CD4-positive, CD25-positive, alpha-beta regulatory T cell (primary cell): Measurements from ENCODE around the gene NPIPA3. TPM values are rescaled to one million over a fixed set of nuclear protein-coding genes. Genes with fewer than 3 reads are reported as not detected.
A peak's percentile ranks its signal among the peaks of the same experiment; 100 is the strongest.
"Not testable (repeated sequence)": the region's sequence is repeated elsewhere in the genome, so short reads cannot be mapped to it uniquely, and the experiment has no call there.

Experiments
- ATAC-seq, 2 donors: fragments of 150-1000 bp; cut with Tn5 transposase; one replicate each; pipeline ENCODE4 v1.10.0; 2021; ENCODE audit warnings: low read depth in 2 of 2, moderate number of reproducible peaks in 2 of 2, moderate library complexity in 1 of 2
- DNase-seq, 3 donors: peaks; one replicate each; pipeline versions ENCODE4 v3.0.0 to v3.0.0-alpha.2; 2012 to 2022; ENCODE audit warnings: mixed read lengths in 1 of 3
- H3K27ac ChIP-seq: one replicate; pipeline ENCODE4 v1.7.0; 2013; ENCODE audit warnings: mild to moderate bottlenecking, low read length; ENCODE audit not compliant: insufficient read depth, poor library complexity, severe bottlenecking
- H3K27me3 ChIP-seq: one replicate; pipeline ENCODE4 v1.7.0; 2013; ENCODE audit warnings: low read length; ENCODE audit not compliant: control insufficient read depth, insufficient read depth
- H3K36me3 ChIP-seq: one replicate; pipeline ENCODE4 v1.7.0; 2013; ENCODE audit warnings: mild to moderate bottlenecking, low read length, moderate library complexity; ENCODE audit not compliant: control insufficient read depth, insufficient read depth
- H3K4me1 ChIP-seq: 2 replicates; pipeline ENCODE4 v1.7.0; 2013; ENCODE audit warnings: mild to moderate bottlenecking, low read length; ENCODE audit not compliant: insufficient read depth, control insufficient read depth, poor library complexity, severe bottlenecking
- H3K4me3 ChIP-seq: one replicate; pipeline ENCODE4 v1.7.0; 2013; ENCODE audit warnings: low read depth, mild to moderate bottlenecking, low read length, moderate library complexity
- H3K9me3 ChIP-seq, 2 experiments: 1 replicate in 1 of 2; 2 replicates in 1 of 2; pipeline ENCODE4 v1.7.0; 2013; ENCODE audit warnings: low read length in 2 of 2, mild to moderate bottlenecking in 1 of 2, moderate library complexity in 1 of 2; ENCODE audit not compliant: control insufficient read depth in 2 of 2
- H3K27ac Mint-ChIP-seq, 3 donors: one replicate each; pipeline ENCODE4 v1.8.0; 2020 to 2022; ENCODE audit warnings: mild to moderate bottlenecking in 3 of 3, mixed read lengths in 3 of 3, moderate library complexity in 2 of 3
- H3K27me3 Mint-ChIP-seq: one replicate; pipeline ENCODE4 v1.8.0; 2022; ENCODE audit warnings: mild to moderate bottlenecking, mixed read lengths
- H3K36me3 Mint-ChIP-seq: one replicate; pipeline ENCODE4 v1.8.0; 2020; ENCODE audit warnings: mixed read lengths
- H3K4me1 Mint-ChIP-seq, 4 donors: one replicate each; pipeline ENCODE4 v1.8.0; 2020 to 2022; ENCODE audit warnings: mixed read lengths in 4 of 4, mild to moderate bottlenecking in 1 of 4
- H3K4me3 Mint-ChIP-seq, 4 donors: one replicate each; pipeline ENCODE4 v1.8.0; 2020 to 2022; ENCODE audit warnings: mild to moderate bottlenecking in 4 of 4, mixed read lengths in 4 of 4, moderate library complexity in 3 of 4
- H3K9me3 Mint-ChIP-seq, 7 donors: one replicate each; pipeline ENCODE4 v1.8.0; 2020 to 2022; ENCODE audit warnings: mixed read lengths in 7 of 7, mild to moderate bottlenecking in 3 of 7, moderate library complexity in 2 of 7
- polyA plus RNA-seq, 4 donors: library from polyadenylated mRNA; unstranded; fragments of 300-500 nt; fragmentation: Illumina TruSeq; gene quantifications; one replicate each; pipeline ENCODE4 v1.2.3, GENCODE V29; 2021
- total RNA-seq: library from RNA; stranded (reverse); gene quantifications from one replicate; pipeline ENCODE4 v1.2.3, GENCODE V29; 2022

The NPIPA3 gene
- 0.86 TPM for total RNA-seq
- not detected for polyA plus RNA-seq

- not testable (repeated sequence) for H3K4me1 ChIP-seq, H3K27ac ChIP-seq, H3K36me3 ChIP-seq, H3K9me3 Mint-ChIP-seq, H3K9me3 ChIP-seq, H3K4me3 ChIP-seq, H3K27ac Mint-ChIP-seq, H3K4me1 Mint-ChIP-seq, H3K4me3 Mint-ChIP-seq, H3K27me3 ChIP-seq, H3K27me3 Mint-ChIP-seq, DNase-seq, H3K36me3 Mint-ChIP-seq
- peak; percentile 99 to 100 for ATAC-seq
Observed at GRCh38 chr16:14703156-14704011, at the start of gene NPIPA3. NPIPA3 (plus strand) TSS chr16:14703411; CDS start chr16:14708944, 5,533 bp downstream.

DNA sequence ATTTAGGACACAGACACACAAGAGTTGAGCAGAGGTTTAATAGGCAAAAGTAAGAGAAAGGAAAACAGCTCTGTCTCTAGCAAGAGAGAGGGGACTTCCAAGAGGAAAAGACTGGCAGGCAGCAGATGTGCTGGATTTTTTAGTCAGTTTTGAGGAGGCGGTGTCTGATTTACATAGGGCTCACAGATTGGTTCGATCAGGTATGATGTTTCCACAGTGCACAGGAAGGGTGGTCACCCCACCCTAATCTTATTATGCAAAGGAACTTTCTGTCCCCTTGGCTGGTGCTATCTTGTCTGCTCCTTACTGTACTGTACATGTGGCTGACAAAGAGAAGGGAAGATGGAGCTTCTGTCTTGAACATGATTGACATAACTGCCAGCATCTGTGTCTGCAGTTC lies 45.1 kb upstream of the NPIPA3 start:
- H3K27ac Mint-ChIP-seq = peak overlapping the region in 2 of 3 donors; percentile 85 to 87
- H3K36me3 ChIP-seq = peaks cover 54% of the 10 kb centered on the region
- H3K27ac ChIP-seq = no peak overlapping the region
- H3K36me3 Mint-ChIP-seq = peaks cover 20% of the 10 kb centered on the region
- H3K27me3 Mint-ChIP-seq = no peaks in the 10 kb centered on the region
- H3K4me3 Mint-ChIP-seq = no peak overlapping the region
- peaks cover 4 to 7% (median 5%) of the 10 kb centered on the region in 4 donors for H3K4me1 Mint-ChIP-seq
- peaks cover 4% of the 10 kb centered on the region for H3K4me1 ChIP-seq
- H3K27me3 ChIP-seq = no peaks in the 10 kb centered on the region
- peak in 2 of 3 donors; percentile 6 to 72 for DNase-seq
- no peak overlapping the region for H3K4me3 ChIP-seq
- peaks cover 0 to 1% (median 0%) of the 10 kb centered on the region in 7 donors for H3K9me3 Mint-ChIP-seq
- peak in 1 of 2 donors; percentile 43 for ATAC-seq
- no peaks in the 10 kb centered on the region for H3K9me3 ChIP-seq

DNA sequence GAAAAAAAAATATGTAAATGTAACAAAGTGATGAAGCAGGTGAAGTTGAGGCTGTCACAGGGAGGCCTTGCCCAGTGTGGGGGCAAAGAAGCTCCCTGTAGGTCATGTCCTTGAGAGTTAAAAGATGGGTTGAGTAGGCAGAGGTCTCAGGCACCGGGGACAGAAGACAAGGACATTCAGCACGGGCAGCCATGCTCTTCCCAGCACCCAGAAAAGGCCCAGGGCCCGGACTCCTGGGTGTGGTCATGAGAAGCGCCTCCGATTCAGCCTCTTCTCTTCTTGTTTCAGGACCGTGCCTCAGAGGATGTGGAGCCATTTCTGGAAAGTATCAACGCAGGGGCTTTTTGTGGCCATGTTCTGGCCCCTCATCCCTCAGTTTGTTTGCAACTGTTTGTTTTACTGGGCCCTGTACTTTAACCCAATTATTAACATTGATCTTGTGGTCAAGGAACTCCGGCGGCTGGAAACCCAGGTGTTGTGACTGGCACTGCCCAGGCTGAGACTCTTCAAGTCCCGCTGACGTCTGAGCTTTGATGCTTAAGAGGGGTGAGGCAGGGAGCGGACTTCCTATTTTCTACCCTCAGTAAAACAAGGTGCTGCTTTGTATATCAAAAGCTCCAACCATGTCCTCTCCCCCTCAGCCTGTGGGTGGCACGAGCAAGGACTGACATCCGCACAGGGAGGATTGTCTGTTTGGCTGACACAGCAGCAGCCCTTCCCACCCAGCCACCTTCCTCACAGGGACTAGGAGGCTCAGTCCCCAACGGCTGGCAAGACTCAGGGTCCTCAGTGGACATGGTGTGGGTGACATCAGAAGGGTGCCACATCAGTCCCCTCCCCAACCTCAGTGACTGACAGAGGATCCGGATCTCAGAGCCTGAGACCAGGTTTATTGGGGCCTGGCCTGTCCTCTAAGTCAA lies 35.6 kb upstream of the NPIPA3 start:
- Histone ChIP-seq H3K4me1 (no peaks in the 10 kb centered on the region), H3K9me3 (no peaks in the 10 kb centered on the region), H3K36me3 (peaks cover 52% of the 10 kb centered on the region), H3K27ac (no peak overlapping the region), H3K27me3 (no peaks in the 10 kb centered on the region), H3K4me3 (no peak overlapping the region)
- no peak overlapping the region for H3K27ac Mint-ChIP-seq
- ATAC-seq = no peak
- no peak for DNase-seq
- H3K4me1 Mint-ChIP-seq = peaks cover 0 to 6% (median 3%) of the 10 kb centered on the region in 4 donors
- no peaks in the 10 kb centered on the region for H3K9me3 Mint-ChIP-seq
- peaks cover 43% of the 10 kb centered on the region for H3K36me3 Mint-ChIP-seq
- H3K4me3 Mint-ChIP-seq = no peak overlapping the region
- H3K27me3 Mint-ChIP-seq = no peaks in the 10 kb centered on the region

- no peak for DNase-seq
- Mint-ChIP-seq H3K27me3 (no peaks in the 10 kb centered on the region), H3K36me3 (peaks cover 40% of the 10 kb centered on the region), H3K4me1 (peaks cover 3 to 14% (median 6%) of the 10 kb centered on the region in 4 donors), H3K4me3 (no peak overlapping the region), H3K27ac (no peak overlapping the region), H3K9me3 (no peaks in the 10 kb centered on the region)
- no peaks in the 10 kb centered on the region for H3K9me3 ChIP-seq
- no peak overlapping the region for H3K27ac ChIP-seq
- ATAC-seq = no peak
- peaks cover 46% of the 10 kb centered on the region for H3K36me3 ChIP-seq
- H3K4me3 ChIP-seq = no peak overlapping the region
- no peaks in the 10 kb centered on the region for H3K4me1 ChIP-seq
- H3K27me3 ChIP-seq = no peaks in the 10 kb centered on the region
Observed at GRCh38 chr16:14668556-14669223, 34.5 kb upstream of the NPIPA3 start.

- no peak overlapping the region for H3K27ac ChIP-seq
- H3K36me3 ChIP-seq = peaks cover 36% of the 10 kb centered on the region
- no peaks in the 10 kb centered on the region for H3K27me3 Mint-ChIP-seq
- DNase-seq (no peak), ATAC-seq (no peak)
- peaks cover 33% of the 10 kb centered on the region for H3K36me3 Mint-ChIP-seq
- peaks cover 7 to 18% (median 11%) of the 10 kb centered on the region in 4 donors for H3K4me1 Mint-ChIP-seq
- H3K9me3 ChIP-seq = no peaks in the 10 kb centered on the region
- no peak overlapping the region for H3K4me3 ChIP-seq
- no peak overlapping the region for H3K27ac Mint-ChIP-seq
- no peaks in the 10 kb centered on the region for H3K27me3 ChIP-seq
- H3K9me3 Mint-ChIP-seq = no peaks in the 10 kb centered on the region
- no peak overlapping the region for H3K4me3 Mint-ChIP-seq
- H3K4me1 ChIP-seq = no peaks in the 10 kb centered on the region
Observed at GRCh38 chr16:14669776-14670175, 33.4 kb upstream of the NPIPA3 start.

- Mint-ChIP-seq H3K4me3 (no peak overlapping the region), H3K4me1 (peaks cover 7 to 18% (median 11%) of the 10 kb centered on the region in 4 donors), H3K27ac (peak overlapping the region in 1 of 3 donors; percentile 34), H3K27me3 (no peaks in the 10 kb centered on the region), H3K9me3 (no peaks in the 10 kb centered on the region), H3K36me3 (peaks cover 14% of the 10 kb centered on the region)
- Histone ChIP-seq H3K4me1 (no peaks in the 10 kb centered on the region), H3K27ac (no peak overlapping the region), H3K9me3 (no peaks in the 10 kb centered on the region), H3K36me3 (peaks cover 10% of the 10 kb centered on the region), H3K4me3 (no peak overlapping the region), H3K27me3 (no peaks in the 10 kb centered on the region)
- ATAC-seq = peak; percentile 34 to 48
- DNase-seq = peak in 2 of 3 donors; percentile 8 to 51
Observed at GRCh38 chr16:14672403-14672971, 30.7 kb upstream of the NPIPA3 start.

DNA sequence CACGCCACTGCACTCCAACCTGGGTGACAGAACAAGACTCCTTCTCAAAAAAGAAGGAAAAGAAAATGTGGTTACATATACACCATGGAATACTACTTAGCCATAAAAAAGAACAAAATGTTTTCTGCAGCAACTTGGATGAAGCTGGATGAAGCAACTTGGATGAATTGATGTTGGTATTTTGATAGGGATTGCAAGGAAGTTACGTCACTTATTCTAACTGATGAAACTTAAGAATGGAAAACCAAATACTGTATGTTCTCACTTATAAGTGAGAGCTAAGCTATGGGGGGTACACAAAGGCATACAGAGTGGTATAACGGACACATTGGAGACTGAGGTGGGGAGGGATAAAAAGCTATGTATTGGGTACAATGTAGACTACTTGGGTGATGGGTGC lies 26.6 kb upstream of the NPIPA3 start:
- H3K9me3 Mint-ChIP-seq = peaks cover 0 to 2% (median 0%) of the 10 kb centered on the region in 7 donors
- H3K27ac Mint-ChIP-seq = peak overlapping the region in 1 of 3 donors; percentile 28
- no peak for ATAC-seq
- H3K27ac ChIP-seq = no peak overlapping the region
- H3K4me1 ChIP-seq = no peaks in the 10 kb centered on the region
- peaks cover 2% of the 10 kb centered on the region for H3K27me3 ChIP-seq
- peaks cover 8% of the 10 kb centered on the region for H3K27me3 Mint-ChIP-seq
- H3K4me3 Mint-ChIP-seq = no peak overlapping the region
- H3K4me3 ChIP-seq = no peak overlapping the region
- DNase-seq = no peak
- no peaks in the 10 kb centered on the region for H3K9me3 ChIP-seq
- H3K36me3 Mint-ChIP-seq = no peaks in the 10 kb centered on the region
- peaks cover 7 to 16% (median 11%) of the 10 kb centered on the region in 4 donors for H3K4me1 Mint-ChIP-seq
- H3K36me3 ChIP-seq = no peaks in the 10 kb centered on the region
